Esophagus mucosa (tissue), 1 donor: ENCODE measurements around the gene NGB. TPM values are rescaled to one million over a fixed set of nuclear protein-coding genes. Genes with fewer than 3 reads are reported as not detected.
"Not testable (repeated sequence)": the region's sequence is repeated elsewhere in the genome, so short reads cannot be mapped to it uniquely, and the experiment has no call there.

Experiments used
- ATAC-seq: fragments of 200-7000 bp; cut with Tn5 transposase; one replicate; pipeline ENCODE4 v1.9.1; 2020
- total RNA-seq: library from RNA; stranded (reverse); gene quantifications from one replicate; pipeline ENCODE4 v1.2.4, GENCODE V29; 2023
- donor health status: DM: yes; HTN: yes; CAD: no.

Gene NGB
- total RNA-seq, 1 donor from 2014 or later: not detected

DNA sequence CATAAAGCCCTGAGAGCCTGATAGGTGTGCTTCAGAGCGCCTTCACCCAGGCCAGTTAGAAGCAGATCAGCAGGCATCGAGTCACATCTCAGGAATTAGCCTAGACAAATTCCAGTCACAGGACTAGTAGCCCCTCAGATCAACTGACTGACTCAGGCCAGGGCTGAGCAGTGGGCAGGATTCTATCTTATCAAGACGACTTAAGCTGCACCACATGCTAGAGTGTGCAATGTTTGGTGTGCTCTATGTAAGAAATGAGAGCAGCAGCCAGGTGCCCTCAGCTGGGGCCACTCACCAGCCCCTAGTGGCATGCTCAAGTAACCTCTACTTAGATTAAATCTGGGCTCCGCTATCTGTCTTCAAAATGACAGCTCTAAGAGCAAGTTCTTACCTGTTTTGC, 19.7 kb upstream of the NGB start:
- no peak for ATAC-seq

DNA sequence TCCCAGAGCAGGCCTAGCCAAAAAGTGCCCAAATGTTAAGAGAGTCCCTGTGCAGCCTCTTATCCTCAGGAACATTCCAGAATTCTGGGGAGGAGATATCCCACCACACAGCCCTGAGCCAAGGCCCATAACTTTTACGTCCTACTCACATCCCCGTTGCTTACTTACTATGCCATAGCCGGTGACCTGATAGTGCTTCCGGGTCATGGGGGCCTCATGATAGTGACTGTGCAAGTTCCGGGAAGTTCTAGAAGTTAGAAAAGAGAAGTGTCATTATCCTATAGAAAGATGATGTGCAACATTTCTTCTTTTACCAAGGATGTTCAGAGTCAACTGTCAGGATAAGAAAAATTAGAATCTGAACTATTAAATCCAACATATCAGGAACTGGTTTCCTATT, 15.6 kb upstream of the NGB start:
- ATAC-seq: no peak

DNA sequence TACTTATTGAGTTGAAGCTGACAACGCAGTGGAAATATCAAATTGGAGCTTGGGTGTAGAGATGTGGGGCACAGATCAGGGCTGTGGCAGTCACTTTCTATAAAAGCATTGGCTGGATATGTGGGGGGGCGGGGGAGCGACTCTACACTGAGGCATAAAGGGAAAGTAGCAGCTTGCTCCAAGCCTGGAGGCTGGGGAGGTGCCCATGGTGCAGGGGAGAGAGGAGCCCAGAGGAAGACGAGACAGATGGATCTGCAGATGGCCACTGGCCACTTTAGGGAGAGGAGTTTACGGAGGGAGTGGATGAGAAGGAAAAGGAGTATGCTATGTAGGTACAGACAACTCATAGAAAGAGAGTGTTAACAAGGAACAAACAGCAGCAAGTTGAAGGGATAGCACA, 13.5 kb upstream of the NGB start:
- ATAC-seq: no peak

DNA sequence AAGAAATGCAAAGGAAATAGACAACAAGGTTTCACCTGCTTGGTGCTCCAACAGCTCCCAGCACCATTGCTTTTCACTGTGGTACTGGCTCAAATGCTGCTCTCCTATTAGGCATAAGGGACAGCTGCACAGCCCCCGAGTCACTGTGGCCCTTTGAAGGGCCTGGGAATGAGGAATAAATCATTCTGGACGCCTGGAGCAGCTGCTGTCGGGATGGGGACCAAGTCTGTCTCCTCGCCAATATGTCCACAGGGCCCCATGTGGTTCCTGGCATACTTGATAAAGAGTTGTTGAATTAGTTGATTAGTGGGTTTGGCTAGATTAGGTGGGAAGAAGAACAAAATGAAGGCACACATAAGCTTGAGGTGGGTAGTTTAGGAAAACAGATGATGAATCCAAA, 13.1 kb upstream of the NGB start:
- no peak for ATAC-seq

DNA sequence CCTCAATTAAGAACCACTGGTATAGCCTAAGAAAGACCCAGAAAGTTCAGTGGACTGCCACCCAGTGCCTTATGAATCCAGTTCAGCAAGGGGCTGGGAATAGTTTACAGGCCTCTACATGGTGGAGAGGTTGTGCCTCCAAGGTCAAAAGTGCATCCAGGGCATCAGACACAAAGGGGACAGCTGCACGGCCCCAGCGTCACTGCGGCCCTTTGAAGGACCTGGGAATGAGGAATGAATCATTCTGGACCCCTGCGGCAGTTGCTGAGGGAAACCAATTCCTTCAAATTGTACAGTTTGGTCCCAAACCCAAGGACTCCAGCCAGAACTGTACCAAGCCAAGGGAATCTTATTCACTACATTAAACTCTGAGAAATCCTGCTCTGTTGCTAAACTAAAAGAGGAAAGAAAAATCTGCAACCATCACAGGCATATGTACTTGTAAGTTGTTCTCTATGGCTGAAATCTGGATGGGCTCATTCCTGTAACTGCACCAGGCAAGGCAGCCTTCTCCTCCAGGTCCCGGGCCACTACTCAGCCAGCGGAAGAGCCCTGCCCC, 10.9 kb upstream of the NGB start:
- ATAC-seq: no peak

DNA sequence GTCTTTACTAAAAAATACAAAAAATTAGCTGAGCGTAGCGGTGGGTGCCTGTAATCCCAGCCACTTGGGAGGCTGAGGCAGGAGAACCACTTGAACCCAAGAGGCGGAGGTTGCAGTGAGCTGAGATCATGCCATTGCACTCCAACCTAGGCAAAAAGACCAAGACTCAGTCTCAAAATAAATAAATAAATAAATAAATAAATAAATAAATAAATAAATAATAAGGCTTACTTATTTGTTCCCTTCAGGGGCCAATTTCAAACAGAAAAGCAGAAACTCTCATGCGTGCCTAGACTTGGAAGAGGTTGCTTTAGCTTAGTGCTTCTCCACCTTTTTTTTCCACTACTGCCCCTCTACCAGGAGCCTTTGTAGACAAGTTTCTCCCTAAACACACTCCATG, 9.9 kb upstream of the NGB start:
- ATAC-seq: not testable (repeated sequence)

DNA sequence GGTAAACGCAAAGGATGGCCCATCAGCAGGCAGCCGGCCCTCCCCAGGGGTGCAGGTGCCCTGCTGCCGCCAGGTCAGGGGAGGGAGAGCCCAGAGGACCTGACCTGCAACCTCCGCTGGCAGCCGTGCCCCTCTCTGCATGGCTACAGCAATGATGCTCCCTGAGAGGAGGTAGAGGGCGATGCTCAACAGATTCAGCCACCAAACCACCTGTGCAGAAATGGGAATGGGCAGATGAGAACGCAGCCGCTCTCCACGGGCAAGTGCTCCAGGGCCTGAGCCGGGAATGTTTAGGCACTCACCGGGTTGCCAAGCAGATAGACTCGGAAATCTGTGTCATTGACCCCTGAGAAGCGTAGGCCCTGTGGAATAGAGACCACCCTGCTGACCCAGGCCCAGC, 8.7 kb upstream of the NGB start:
- ATAC-seq: no peak

DNA sequence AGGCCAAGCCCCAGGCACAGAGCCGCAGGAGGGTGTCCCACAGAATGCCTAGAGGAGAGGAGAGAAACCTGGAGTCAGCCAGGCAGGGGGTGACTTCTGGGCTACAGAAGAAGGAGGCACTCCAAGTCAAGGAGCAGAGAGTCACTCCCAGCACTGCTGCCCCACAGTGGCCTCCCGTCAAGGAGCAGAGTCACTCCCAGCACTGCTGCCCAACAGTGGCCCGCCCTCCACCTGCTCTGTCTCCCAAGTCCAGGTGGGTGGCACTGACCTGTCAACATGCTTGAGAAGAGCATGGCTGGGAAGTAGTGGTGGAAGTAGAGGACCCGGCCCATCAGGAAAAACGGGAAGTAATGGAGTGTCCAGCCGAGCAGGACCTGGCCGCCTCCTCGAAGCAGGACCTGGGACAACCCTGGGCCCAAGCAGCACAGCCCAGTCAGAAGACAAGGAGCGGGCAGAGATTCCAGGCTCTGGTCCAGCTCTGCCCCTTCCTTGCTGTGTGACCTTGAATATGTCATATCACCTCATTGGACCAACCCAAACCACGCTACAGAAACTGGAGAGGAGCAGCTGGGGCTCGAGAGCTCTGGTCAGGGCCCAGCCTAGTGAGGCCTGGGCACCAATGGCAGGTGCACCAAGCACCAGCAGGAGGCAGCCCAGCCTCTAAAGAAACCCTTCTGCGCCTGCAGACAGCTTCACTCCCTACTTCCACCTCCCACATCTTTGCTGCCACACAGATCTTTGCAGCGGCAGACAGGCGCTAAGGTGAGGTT, 7.6 kb upstream of the NGB start:
- ATAC-seq: peak; percentile 9

DNA sequence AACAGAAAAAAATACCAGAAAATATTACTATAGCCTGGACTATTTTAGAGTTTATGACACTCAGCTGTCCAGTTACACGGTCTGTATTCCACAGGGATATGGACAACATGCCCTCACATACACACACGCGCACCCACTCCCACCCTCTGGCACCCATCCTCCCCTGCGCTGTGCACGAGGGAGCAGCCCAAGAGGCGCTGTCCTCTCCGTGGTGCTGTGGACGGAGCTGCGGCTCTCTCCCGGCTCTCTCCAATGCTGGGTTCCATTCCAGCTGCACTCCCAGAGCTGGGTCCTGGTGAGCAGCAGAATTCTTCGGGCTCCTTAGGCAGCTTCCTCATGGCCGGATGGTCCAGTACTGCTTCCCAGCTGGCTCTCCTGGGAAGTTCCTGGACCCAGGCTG, 6.0 kb upstream of the NGB start:
- ATAC-seq: no peak

DNA sequence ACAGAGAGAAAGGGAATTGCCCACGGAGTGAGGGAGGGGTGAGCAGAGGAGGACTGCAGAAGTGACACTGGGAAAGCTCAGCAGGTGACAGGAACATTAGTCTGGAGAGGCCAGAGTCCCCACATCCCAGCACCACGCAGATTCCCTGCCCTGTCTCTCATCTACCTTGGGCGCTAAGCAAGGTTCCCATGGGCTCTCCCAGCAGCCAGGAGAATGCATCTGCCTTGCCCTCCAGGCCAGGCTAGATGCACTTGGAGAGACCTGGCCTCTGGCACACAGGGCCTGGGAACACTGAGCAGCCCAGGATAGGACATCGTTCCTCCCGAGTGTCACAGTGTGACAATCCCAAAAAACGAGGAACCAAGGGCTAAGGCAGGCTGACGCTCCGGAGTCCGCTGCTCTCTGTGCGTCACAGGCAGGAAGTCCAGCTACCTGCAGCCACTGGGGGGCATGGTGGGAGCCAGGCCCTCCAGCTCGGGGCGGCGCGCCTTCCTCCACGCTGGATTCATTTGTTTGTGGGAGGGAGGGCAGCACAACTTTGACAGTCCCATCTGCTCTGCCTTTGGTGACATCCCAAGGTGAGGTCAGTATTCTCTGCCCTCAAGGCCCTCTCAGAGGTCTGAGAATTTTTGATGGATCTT, 5.4 kb upstream of the NGB start:
- ATAC-seq: no peak

DNA sequence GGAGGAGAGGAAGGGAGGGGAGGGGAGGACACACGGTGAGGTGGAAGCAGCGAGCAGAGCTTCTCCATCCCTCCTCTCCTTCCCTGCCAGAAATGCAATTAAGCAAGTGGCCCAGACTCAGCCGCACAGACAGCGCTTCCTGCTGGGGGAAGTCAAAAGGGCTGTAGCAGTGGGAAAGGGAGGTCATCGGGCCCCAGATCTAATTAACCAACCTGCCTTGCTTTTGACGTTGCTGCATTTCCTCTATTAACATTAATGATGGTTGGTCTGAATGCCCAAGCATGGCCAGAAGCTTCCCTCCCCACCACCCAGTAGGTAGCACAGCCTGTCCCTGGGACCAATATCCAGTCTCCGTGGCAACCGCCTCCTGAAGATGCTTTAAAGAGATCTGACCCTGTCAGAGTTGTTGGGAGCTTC, 4.6 kb upstream of the NGB start:
- ATAC-seq: no peak

DNA sequence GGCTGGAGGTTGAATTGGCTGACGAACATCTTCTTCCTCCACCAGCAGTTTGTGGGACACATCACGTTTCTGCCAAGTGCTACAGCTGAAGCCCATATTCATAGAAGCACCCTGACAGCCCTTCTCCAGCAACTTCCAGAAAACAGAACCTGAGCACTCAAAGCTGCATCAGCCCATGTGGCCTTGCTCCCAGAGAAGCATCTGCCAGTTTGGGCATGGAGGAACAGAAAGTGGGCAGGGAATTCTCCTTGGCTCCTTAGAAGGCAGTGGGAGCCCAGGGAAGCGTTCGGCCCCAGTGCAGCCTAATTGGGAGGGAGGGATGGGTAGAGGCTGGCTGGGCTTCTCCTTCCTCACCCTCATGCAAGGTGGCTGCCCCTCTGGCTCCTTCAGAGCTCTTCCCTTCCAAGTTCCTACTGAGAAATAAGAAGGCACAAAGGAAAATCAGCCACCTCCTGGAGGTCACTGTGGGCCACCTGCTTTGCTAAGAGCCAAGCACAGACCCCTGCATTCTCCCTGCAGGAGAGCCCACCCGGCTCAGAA, 4.1 kb upstream of the NGB start:
- ATAC-seq: no peak

DNA sequence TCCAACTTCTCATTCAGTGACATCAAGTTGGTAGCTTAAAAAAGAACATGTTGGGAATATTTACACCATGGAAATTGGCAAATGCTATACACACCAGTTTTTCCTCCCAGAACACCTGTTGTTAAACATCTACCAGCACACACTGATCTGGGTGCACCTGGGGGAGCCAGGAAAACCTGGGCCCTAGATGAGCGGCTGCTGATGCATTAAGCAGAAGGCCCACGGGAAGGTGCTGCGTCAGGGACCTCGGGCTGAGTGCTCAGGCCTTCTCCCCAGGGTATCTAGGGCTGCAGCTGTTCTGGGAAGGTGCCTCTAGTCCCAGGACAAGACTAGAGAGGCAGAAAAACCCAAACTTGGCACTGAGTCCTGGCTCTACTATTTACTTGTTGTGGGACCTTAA, 2.8 kb upstream of the NGB start:
- ATAC-seq: no peak

DNA sequence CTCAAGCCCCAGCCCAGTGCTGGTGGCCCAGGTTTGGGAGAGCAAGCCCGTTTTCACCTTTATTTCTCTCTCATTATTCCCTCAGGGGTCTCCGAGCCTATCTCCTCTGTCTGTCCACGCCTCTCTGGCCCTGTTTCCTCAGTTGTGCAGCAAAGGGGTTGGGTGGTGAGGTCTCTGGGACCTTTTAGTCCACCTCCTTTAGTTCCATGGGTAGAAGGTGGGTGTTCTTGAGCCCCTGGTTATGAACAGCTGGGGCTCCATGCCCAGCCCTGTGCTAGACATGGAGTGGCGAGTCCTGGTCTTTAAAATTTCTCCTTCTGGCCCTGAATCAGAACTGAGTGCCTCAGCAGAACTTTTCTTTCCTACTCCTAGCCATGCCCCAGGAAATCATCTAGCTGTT, 1.3 kb upstream of the NGB start:
- ATAC-seq: no peak

DNA sequence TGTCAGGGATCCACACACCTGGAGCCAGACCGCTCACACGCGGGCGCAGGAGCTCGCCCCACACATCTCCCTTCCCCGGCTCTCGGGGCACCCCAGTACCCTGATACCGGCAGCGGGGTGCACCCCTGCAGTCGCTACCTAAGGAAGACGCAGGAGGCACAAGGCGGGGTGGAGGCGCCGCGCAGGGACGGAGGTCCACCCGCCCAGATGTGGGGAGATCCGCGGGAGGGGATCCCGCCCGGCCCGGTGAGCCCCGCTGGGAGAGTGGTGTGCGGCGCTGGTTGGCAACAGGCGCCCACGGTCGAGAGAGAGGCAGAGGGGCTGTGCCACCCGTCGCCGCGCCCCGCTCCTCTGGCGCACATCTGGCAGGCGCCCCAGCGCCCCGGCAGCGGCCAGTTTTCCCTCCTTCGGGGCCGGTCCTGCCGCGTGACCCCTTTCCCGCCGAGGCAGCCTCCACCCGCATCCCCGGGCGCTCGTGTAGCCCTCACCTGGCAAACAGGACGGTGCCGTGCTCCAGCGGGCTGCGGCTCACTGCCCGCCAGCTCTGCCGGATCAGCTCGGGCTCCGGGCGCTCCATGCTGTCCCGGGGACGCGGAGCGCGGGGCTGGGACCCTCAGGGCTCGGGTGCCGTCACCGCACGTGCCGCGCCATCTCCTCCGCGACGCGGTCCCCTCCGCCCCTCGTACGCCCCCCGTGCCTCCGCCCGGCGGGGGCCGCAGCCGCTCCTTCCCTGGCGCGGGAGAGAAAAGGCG, 469 bp downstream of the NGB start:
- ATAC-seq: peak; percentile 11

DNA sequence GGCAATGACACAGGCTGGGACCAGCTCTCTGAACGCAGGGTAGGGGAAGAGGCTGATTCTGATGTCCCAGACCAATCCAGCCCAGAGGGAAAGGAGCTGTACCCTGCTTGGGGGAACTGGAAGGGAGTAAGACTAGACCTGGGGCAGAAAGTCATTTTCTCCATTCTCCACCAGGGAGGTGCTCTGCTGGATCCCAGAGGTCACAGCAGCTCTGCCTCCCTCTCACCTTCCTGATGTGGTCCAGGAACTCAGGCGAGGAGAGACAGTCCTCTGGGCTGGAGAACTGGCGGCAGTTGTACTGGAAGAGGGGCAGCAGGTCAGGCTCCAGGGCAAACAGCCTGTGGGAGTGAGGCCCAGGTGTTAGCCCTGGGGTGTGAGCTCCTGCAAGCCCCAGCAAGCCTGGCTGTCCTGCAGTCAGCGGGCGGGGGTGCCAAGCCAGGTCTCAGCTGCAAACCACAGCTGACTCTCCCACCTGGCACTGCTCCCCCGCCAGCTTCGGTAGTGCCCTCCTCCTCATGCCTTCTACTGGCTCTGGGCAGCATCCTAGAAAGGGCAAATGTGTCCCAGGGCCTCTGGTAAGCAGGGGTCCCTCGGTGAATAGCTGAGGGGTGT, 1.9 kb downstream of the NGB start:
- ATAC-seq: no peak

DNA sequence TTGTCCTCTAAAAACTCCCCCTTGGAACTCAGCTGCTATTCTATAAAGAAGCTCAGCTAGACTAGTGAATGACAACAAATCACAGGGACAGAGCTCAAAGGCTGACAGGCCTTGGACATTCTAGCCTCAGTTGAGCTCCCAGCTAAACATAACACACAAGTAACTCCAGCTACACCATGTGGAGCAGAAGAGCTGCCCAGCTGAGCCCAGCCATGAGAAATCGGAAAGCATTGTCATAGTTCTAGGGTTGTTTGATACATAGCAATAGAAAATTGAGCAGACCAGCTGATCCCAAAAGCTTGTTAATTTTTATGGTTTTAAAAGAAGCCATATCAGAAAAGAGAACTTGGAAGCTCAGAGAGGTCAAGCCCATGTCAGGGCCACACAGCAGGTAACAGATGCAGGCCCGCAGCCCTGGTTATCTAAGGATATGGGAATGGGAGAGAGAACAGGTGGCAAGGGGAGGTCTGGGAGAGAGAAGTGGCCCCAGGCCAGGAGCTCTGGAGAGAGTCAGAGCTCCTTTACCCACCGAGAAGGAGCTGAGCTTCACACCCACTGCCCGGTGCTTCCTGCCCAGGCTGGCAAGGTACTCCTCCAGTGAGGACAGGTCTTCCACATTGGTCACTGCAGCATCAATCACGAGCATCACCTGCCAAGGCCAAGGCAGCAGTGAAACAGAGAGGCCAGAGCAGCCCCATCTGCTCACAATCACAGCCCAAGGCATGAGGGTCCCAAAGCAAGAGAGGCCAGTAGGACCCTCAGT, 2.9 kb downstream of the NGB start:
- ATAC-seq: no peak

DNA sequence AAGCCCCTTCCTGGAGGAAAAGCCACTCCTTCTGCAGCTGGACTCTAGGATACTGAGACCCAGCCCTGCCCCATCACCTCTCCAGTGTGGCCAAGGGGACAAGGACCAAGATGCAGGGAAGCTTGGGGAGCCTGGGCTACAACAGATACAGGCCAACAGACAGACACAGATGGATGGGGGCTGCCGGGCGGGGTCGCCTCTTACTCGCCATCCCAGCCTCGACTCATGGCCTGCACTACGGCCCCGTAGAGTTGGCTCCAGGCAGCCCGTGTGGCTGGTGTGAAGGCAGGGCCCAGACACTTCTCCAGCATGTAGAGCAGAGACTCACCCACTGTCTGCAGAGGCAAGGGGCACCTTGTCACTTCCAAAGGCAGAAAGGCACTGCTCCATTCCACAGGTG, 4.7 kb downstream of the NGB start:
- no peak for ATAC-seq

DNA sequence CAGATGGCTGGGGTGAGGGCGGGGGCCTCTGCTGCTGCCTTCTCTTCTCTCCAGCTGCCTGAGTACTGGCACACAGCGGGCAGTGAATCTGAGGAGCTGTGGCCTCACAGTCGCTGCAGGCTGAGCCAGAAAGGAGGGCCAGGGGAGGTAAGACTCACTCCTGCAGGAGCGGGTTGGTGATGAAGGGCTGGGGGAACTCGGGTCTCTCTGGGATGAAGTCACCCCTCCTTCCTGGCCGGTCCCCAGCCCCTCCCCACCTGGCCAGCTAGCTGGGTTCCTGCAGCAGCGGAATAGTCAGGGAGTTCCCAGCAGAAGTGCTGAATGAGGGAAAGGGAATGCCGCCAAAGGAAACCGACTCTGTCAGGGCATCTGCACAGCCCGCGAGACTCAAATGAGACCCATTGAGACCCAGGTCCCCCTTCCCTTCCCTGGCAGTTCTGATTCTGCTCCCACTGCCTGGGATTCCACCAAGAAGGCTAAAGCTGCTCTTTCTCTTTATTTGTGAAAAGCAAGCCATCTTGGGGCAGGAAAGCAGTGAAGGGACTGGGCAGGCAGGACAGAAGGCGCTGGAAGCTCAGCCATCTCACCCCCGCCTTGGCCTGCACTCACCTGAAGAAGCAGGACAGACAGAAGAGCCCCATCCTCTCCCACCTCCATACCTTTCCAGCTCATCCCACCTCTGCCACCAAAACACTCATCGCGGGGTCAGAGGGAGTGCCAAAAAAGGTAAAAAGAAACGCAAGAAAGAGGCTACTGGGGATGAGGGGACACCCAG, 5.3 kb downstream of the NGB start:
- ATAC-seq: no peak

DNA sequence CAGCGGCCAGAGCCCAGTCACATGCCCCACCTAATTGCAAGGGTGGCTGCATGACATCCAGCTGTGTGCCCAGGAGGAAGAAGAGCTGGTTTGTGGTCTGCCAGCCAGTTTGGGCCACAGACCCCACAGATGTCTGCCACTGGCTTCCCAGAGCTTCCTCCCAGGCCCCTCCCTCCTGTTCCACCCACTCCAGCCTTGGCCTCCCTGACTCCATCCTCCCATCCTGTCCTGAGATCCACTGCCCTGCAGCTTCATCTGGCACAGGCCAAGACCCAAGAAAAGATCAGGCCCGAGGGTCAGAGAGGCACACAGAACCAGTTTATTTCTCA, 5.9 kb downstream of the NGB start:
- no peak for ATAC-seq

DNA sequence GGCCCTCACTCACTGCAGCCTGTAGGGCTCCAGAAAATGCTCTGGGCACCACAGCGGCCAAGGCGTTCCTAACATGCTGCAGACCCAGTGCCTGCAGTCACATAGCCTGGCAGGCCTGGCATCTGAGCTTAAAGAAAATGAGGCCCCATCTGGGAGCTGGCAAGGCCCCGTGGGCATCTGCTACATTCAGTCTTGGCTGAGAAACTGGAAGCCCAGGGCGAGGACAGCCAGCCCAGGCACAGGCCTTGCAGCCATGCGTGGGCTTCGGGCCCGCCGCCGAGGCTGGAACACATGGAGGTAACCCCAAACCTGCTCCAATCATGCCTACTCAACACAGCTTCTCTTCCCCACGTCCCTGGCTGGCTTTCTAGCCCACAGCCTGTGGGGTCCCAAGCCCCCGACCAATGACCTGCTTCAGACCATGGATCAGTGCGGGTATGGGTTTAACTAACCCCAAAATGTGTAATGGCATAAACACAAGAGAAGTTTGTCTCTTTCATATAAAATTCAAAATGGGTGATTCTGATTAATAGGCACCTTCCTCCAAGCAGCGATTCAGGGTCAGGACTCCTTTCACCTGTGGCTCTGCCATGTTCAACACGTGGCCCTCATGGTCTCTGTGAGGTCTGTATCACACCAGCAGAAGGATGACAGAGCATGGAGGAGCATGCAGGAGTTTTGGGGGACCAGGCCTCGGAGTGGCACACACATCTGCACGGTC, 6.4 kb downstream of the NGB start:
- no peak for ATAC-seq
